Measurements from ENCODE around the gene ZNF280C. TPM values are rescaled to one million over a fixed set of nuclear protein-coding genes. Genes with fewer than 3 reads are reported as not detected.

The ZNF280C gene
- total RNA-seq, 1 experiment from 2014 or later, result 15.0 TPM

DNA sequence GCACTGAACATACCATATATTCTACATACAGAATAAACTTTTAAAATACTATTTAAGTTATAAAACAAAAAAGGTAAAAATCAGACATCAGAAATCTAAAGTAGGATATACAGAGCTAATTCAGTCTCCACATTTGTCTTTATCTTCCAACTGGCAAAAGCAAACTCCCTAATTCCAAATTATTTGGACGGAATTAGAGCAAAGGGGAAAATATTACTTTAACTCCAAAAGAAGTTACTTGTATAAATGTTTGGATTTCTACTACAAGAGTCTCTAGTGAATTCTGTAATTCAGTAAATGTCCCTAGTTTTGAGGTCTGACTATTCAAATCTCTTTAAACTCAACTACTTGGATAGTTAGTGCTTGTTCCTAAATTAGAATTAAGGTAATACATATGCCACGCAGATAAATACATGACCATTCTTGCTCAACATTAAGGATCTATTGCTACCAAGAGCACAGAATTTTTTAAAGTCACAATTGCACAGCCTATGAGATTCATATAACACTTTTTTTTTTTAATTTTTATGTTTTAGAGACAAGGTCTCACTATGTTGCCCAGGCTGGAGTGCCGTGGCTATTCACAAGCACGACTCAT, 7.3 kb downstream of the ZNF280C start (continued):
- TF ChIP-seq FOXK1 (CRISPR knock-in tag; IDR thresholded peaks at IDR 0.05), result no peak
- TF ChIP-seq CREM (CRISPR knock-in tag; IDR thresholded peaks at IDR 0.05), result no peak
- TF ChIP-seq OVOL2 (CRISPR knock-in tag; IDR thresholded peaks at IDR 0.05; ENCODE audit: borderline replicate concordance), result no peak
- TF ChIP-seq, protein P1, sequence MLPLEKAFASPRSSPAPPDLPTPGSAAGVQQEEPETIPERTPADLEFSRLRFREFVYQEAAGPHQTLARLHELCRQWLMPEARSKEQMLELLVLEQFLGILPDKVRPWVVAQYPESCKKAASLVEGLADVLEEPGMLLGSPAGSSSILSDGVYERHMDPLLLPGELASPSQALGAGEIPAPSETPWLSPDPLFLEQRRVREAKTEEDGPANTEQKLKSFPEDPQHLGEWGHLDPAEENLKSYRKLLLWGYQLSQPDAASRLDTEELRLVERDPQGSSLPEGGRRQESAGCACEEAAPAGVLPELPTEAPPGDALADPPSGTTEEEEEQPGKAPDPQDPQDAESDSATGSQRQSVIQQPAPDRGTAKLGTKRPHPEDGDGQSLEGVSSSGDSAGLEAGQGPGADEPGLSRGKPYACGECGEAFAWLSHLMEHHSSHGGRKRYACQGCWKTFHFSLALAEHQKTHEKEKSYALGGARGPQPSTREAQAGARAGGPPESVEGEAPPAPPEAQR (CRISPR knock-in tag; IDR thresholded peaks at IDR 0.05), result no peak
- TF ChIP-seq ZNF396 (CRISPR knock-in tag; IDR thresholded peaks at IDR 0.05; ENCODE audit: borderline replicate concordance), result no peak
- no peak for TF ChIP-seq HMGA2 (CRISPR knock-in tag; IDR thresholded peaks at IDR 0.05)
- TF ChIP-seq, protein P2, sequence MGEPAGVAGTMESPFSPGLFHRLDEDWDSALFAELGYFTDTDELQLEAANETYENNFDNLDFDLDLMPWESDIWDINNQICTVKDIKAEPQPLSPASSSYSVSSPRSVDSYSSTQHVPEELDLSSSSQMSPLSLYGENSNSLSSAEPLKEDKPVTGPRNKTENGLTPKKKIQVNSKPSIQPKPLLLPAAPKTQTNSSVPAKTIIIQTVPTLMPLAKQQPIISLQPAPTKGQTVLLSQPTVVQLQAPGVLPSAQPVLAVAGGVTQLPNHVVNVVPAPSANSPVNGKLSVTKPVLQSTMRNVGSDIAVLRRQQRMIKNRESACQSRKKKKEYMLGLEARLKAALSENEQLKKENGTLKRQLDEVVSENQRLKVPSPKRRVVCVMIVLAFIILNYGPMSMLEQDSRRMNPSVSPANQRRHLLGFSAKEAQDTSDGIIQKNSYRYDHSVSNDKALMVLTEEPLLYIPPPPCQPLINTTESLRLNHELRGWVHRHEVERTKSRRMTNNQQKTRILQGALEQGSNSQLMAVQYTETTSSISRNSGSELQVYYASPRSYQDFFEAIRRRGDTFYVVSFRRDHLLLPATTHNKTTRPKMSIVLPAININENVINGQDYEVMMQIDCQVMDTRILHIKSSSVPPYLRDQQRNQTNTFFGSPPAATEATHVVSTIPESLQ (CRISPR knock-in tag; IDR thresholded peaks at IDR 0.05), result no peak
- TF ChIP-seq, protein P3, sequence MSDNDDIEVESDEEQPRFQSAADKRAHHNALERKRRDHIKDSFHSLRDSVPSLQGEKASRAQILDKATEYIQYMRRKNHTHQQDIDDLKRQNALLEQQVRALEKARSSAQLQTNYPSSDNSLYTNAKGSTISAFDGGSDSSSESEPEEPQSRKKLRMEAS (CRISPR knock-in tag; IDR thresholded peaks at IDR 0.05), result no peak

DNA sequence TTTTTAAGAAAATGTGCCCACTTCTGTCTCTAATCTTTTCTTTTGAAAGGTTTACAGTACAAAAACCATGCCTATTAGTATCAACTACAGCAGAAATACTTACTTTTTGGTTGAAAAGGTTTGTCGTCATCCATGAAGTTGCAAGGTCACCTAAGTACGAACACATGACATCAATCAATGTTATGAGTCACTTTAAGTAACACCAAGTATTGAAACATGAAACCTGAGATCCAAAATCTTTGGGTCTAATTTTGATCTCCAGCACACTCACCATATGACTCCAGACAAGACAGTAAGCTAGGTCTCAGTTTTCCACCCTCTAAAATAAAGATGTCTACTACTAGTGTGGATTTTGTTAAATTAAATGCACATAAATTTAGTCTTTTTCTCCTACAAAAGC, 8.4 kb downstream of the ZNF280C start:
- Mint-ChIP-seq H3K9me3 (no peaks in the 10 kb centered on the region), H3K36me3 (peaks cover 30% of the 10 kb centered on the region), H3K4me3 (no peak overlapping the region), H3K27me3 (ENCODE audit: low read depth) (no peaks in the 10 kb centered on the region), H3K27ac (no peak overlapping the region), H3K4me1 (peaks cover 14% of the 10 kb centered on the region)
- no peak for DNase-seq (ENCODE audit: low spot score)
- ATAC-seq, result no peak
- no peak for TF ChIP-seq FOXK1 (CRISPR knock-in tag; IDR thresholded peaks at IDR 0.05)
- no peak for TF ChIP-seq ZNF671 (CRISPR knock-in tag; IDR thresholded peaks at IDR 0.05)
- no peak for TF ChIP-seq NR3C1 (CRISPR knock-in tag; conservative IDR thresholded peaks at IDR 0.05; ENCODE audit: low read depth)
- TF ChIP-seq ZNF232 (CRISPR knock-in tag; IDR thresholded peaks at IDR 0.05), result no peak
- TF ChIP-seq, protein P4, sequence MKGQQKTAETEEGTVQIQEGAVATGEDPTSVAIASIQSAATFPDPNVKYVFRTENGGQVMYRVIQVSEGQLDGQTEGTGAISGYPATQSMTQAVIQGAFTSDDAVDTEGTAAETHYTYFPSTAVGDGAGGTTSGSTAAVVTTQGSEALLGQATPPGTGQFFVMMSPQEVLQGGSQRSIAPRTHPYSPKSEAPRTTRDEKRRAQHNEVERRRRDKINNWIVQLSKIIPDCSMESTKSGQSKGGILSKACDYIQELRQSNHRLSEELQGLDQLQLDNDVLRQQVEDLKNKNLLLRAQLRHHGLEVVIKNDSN (CRISPR knock-in tag; IDR thresholded peaks at IDR 0.05), result no peak
- TF ChIP-seq ZNF317 (CRISPR knock-in tag; IDR thresholded peaks at IDR 0.05; ENCODE audit: borderline replicate concordance, low read depth), result no peak
- no peak for TF ChIP-seq MYBL2 (CRISPR knock-in tag; IDR thresholded peaks at IDR 0.05)
- no peak for TF ChIP-seq CREB1 (CRISPR knock-in tag; IDR thresholded peaks at IDR 0.05)
- POLR2A ChIA-PET, result no interaction called here
- CTCF ChIA-PET, result no interaction called here

DNA sequence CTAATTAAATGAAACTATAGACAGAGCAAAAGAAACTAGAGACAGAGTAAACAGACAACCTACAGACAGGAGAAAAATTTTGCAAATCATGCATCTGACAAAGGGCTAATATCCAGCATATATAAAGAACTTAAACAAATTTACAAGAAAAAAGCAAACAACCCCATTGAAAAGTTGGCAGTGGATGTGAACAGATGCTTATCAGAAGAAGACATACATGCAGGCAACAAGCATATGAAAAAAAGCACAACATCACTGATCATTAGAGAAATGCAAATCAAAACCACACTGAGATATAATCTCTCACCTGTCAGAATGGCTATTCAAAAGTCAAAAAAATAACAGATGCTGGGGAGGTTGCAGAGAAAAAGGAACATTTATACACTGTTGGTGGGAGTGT, 14.8 kb downstream of the ZNF280C start:
- H3K4me1 Mint-ChIP-seq, result peaks cover 8% of the 10 kb centered on the region
- ATAC-seq (no peak), DNase-seq (ENCODE audit: low spot score) (no peak)
- no peaks in the 10 kb centered on the region for H3K27me3 Mint-ChIP-seq (ENCODE audit: low read depth)
- ChIA-PET POLR2A (no interaction called here), CTCF (no interaction called here)
- no peak overlapping the region for H3K4me3 Mint-ChIP-seq
- no peaks in the 10 kb centered on the region for H3K9me3 Mint-ChIP-seq
- no peak overlapping the region for H3K27ac Mint-ChIP-seq
- H3K36me3 Mint-ChIP-seq, result peaks cover 38% of the 10 kb centered on the region
- no peak for TF ChIP-seq ATF1 (CRISPR knock-in tag; IDR thresholded peaks at IDR 0.05)
- TF ChIP-seq, protein P5, sequence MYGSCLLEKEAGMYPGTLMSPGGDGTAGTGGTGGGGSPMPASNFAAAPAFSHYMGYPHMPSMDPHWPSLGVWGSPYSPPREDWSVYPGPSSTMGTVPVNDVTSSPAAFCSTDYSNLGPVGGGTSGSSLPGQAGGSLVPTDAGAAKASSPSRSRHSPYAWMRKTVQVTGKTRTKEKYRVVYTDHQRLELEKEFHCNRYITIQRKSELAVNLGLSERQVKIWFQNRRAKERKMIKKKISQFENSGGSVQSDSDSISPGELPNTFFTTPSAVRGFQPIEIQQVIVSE (CRISPR knock-in tag; IDR thresholded peaks at IDR 0.05; ENCODE audit: borderline replicate concordance), result no peak
- no peak for TF ChIP-seq NR3C1 (CRISPR knock-in tag; conservative IDR thresholded peaks at IDR 0.05; ENCODE audit: low read depth)
- TF ChIP-seq SMAD4 (CRISPR knock-in tag; IDR thresholded peaks at IDR 0.05), result no peak
- TF ChIP-seq, protein P3 (CRISPR knock-in tag; IDR thresholded peaks at IDR 0.05), result no peak
- TF ChIP-seq ESRRA (CRISPR knock-in tag; IDR thresholded peaks at IDR 0.05; ENCODE audit: borderline replicate concordance), result no peak
- TF ChIP-seq, protein P6, sequence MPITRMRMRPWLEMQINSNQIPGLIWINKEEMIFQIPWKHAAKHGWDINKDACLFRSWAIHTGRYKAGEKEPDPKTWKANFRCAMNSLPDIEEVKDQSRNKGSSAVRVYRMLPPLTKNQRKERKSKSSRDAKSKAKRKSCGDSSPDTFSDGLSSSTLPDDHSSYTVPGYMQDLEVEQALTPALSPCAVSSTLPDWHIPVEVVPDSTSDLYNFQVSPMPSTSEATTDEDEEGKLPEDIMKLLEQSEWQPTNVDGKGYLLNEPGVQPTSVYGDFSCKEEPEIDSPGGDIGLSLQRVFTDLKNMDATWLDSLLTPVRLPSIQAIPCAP (CRISPR knock-in tag; IDR thresholded peaks at IDR 0.05), result no peak
- no peak for TF ChIP-seq ZNF317 (CRISPR knock-in tag; IDR thresholded peaks at IDR 0.05; ENCODE audit: borderline replicate concordance, low read depth)
- TF ChIP-seq NR2C2 (CRISPR knock-in tag; IDR thresholded peaks at IDR 0.05), result no peak
- no peak for TF ChIP-seq CREB1 (CRISPR knock-in tag; IDR thresholded peaks at IDR 0.05)
- TF ChIP-seq ZNF138 (CRISPR knock-in tag; conservative IDR thresholded peaks at IDR 0.05), result no peak
- TF ChIP-seq, protein P7, sequence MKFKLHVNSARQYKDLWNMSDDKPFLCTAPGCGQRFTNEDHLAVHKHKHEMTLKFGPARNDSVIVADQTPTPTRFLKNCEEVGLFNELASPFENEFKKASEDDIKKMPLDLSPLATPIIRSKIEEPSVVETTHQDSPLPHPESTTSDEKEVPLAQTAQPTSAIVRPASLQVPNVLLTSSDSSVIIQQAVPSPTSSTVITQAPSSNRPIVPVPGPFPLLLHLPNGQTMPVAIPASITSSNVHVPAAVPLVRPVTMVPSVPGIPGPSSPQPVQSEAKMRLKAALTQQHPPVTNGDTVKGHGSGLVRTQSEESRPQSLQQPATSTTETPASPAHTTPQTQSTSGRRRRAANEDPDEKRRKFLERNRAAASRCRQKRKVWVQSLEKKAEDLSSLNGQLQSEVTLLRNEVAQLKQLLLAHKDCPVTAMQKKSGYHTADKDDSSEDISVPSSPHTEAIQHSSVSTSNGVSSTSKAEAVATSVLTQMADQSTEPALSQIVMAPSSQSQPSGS (CRISPR knock-in tag; IDR thresholded peaks at IDR 0.05; ENCODE audit: borderline replicate concordance, low read depth), result no peak
- TF ChIP-seq ZNF263 (CRISPR knock-in tag; IDR thresholded peaks at IDR 0.05; ENCODE audit: low read depth), result no peak
- TF ChIP-seq, protein P8, sequence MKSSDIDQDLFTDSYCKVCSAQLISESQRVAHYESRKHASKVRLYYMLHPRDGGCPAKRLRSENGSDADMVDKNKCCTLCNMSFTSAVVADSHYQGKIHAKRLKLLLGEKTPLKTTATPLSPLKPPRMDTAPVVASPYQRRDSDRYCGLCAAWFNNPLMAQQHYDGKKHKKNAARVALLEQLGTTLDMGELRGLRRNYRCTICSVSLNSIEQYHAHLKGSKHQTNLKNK (CRISPR knock-in tag; IDR thresholded peaks at IDR 0.05), result no peak
- TF ChIP-seq GABPB1 (CRISPR knock-in tag; IDR thresholded peaks at IDR 0.05), result no peak

All from WTC11 (cell line).